NCI-H345 (cell line): ENCODE measurements around the gene INO80.
"Not testable (repeated sequence)": the region's sequence is repeated elsewhere in the genome, so short reads cannot be mapped to it uniquely, and the experiment has no call there.

Experiments used
- DNase-seq: peaks from one replicate; lab custom pipeline; 2025; lab: John Stamatoyannopoulos, UW

Gene INO80

GRCh38 chr15:40962317-40962716 lies 153.8 kb downstream of the INO80 start:
- not testable (repeated sequence) for DNase-seq

- not testable (repeated sequence) for DNase-seq
These were observed 154.3 kb downstream of the INO80 start for GRCh38 chr15:40961740-40962139.

GRCh38 chr15:40960925-40961324 lies 155.2 kb downstream of the INO80 start:
- DNase-seq: no peak

- DNase-seq: no peak
These were observed 155.8 kb downstream of the INO80 start for GRCh38 chr15:40960151-40960885.

- no peak for DNase-seq
These were observed 156.5 kb downstream of the INO80 start for GRCh38 chr15:40959331-40960141.

- no peak for DNase-seq
These were observed 157.4 kb downstream of the INO80 start for GRCh38 chr15:40958723-40959122.

- DNase-seq: no peak
These were observed 157.9 kb downstream of the INO80 start for GRCh38 chr15:40958146-40958545.

GRCh38 chr15:40957581-40958051 lies 158.5 kb downstream of the INO80 start:
- peak; percentile 64 for DNase-seq

GRCh38 chr15:40957041-40957555 lies 159.0 kb downstream of the INO80 start:
- DNase-seq: no peak

GRCh38 chr15:40956541-40956982 lies 159.5 kb downstream of the INO80 start:
- no peak for DNase-seq

- DNase-seq: no peak
These were observed 160.0 kb downstream of the INO80 start for GRCh38 chr15:40955930-40956540.

GRCh38 chr15:40955141-40955903 lies 160.8 kb downstream of the INO80 start:
- no peak for DNase-seq

GRCh38 chr15:40954158-40954848 lies 161.8 kb downstream of the INO80 start:
- not testable (repeated sequence) for DNase-seq

- no peak for DNase-seq
These were observed 162.4 kb downstream of the INO80 start for GRCh38 chr15:40953713-40954074.

- DNase-seq: peak; percentile 95
These were observed 163.0 kb downstream of the INO80 start, which contains the start of gene CHAC1 for GRCh38 chr15:40952901-40953712. Gene CHAC1 (plus strand): TSS chr15:40953471. CDS start chr15:40953584, 113 bp downstream.

GRCh38 chr15:40952301-40952900 lies 163.7 kb downstream of the INO80 start:
- DNase-seq: no peak

GRCh38 chr15:40951764-40952163 lies 164.3 kb downstream of the INO80 start:
- DNase-seq: no peak

GRCh38 chr15:40949756-40950207 lies 166.3 kb downstream of the INO80 start:
- no peak for DNase-seq

GRCh38 chr15:40948706-40949473 lies 167.2 kb downstream of the INO80 start:
- no peak for DNase-seq
